Superior temporal gyrus (tissue), 1 donor: Measurements from ENCODE around the gene ASB8.
A peak's percentile ranks its signal among the peaks of the same experiment; 100 is the strongest.

Experiments used
- DNase-seq: peaks from one replicate; pipeline ENCODE4 v3.0.0-alpha.2; 2016; ENCODE audit errors: extremely low spot score

ASB8 gene

GRCh38 chr12:48105867-48106680, 51.2 kb downstream of the ASB8 start, which contains the start of gene SENP1:
TSS of gene SENP1 (minus strand) at chr12:48106079. CDS start at chr12:48101472, 4,607 bp downstream.
- DNase-seq: peak; percentile 92

GRCh38 chr12:48105321-48105866, 51.9 kb downstream of the ASB8 start:
- peak; percentile 39 for DNase-seq

- no peak for DNase-seq
These were observed 52.8 kb downstream of the ASB8 start for GRCh38 chr12:48104531-48104930.
